ENCODE data around the gene CYRIA.

- TF ChIP-seq, protein P1, sequence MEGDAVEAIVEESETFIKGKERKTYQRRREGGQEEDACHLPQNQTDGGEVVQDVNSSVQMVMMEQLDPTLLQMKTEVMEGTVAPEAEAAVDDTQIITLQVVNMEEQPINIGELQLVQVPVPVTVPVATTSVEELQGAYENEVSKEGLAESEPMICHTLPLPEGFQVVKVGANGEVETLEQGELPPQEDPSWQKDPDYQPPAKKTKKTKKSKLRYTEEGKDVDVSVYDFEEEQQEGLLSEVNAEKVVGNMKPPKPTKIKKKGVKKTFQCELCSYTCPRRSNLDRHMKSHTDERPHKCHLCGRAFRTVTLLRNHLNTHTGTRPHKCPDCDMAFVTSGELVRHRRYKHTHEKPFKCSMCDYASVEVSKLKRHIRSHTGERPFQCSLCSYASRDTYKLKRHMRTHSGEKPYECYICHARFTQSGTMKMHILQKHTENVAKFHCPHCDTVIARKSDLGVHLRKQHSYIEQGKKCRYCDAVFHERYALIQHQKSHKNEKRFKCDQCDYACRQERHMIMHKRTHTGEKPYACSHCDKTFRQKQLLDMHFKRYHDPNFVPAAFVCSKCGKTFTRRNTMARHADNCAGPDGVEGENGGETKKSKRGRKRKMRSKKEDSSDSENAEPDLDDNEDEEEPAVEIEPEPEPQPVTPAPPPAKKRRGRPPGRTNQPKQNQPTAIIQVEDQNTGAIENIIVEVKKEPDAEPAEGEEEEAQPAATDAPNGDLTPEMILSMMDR (IDR thresholded peaks at IDR 0.05): no peak
- TF ChIP-seq POLR2A (IDR thresholded peaks at IDR 0.05): no peak
These were observed 8.0 kb downstream of the CYRIA start for GRCh38 chr2:16657671-16658070.
